NB4 (cell line): ENCODE results near the gene ATXN7L1.

Experiments used
- DNase-seq: peaks from one replicate; pipeline ENCODE4 v3.0.0; 2010; ENCODE audit warnings: low read depth
- H3K4me3 ChIP-seq: one replicate; pipeline ENCODE4 v1.5.1; 2011; ENCODE audit warnings: mild to moderate bottlenecking, low read depth, low read length, moderate library complexity
- CTCF ChIP-seq: IDR thresholded peaks from one replicate; pipeline ENCODE4 v1.5.1; 2012; ENCODE audit warnings: low read depth, low read length
- MAX ChIP-seq: IDR thresholded peaks from 2 replicates; pipeline ENCODE4 v1.6.1; 2011; ENCODE audit warnings: low read depth, low read length
- MYC ChIP-seq: IDR thresholded peaks from 2 replicates; pipeline ENCODE4 v1.6.1; 2011; ENCODE audit warnings: low read depth, low read length
- POLR2A ChIP-seq: IDR thresholded peaks from 2 replicates; pipeline ENCODE4 v1.6.1; 2011; ENCODE audit warnings: mild to moderate bottlenecking; ENCODE audit not compliant: insufficient read length; ENCODE audit errors: extremely low read depth

The ATXN7L1 gene

DNA sequence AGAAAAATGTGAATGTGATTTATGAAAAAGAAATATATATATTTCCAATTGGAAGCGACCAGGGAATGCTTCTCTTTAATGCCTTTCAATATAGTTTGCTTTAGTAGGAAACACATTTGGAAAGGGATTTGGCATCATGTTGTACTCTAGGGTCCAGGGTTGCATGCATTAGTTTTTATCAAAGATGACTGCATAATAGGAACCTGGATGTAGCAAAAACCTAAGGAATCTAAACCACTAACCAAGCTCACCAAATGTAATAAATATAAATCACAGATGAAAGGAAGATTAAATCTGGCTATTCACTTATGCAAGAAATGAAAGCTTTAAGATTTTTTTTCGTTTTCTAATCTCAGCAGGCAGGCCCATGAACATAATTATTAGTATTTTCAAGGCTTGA is 120.0 kb downstream of the ATXN7L1 start:
- H3K4me3 ChIP-seq, result no peak overlapping the region
- TF ChIP-seq CTCF, result no peak
- no peak for DNase-seq

- no peak overlapping the region for H3K4me3 ChIP-seq
- no peak for DNase-seq
- TF ChIP-seq MAX (no peak), MYC (no peak), CTCF (no peak), POLR2A (no peak)
These were observed 123.6 kb downstream of the ATXN7L1 start for GRCh38 chr7:105752671-105753275.

DNA sequence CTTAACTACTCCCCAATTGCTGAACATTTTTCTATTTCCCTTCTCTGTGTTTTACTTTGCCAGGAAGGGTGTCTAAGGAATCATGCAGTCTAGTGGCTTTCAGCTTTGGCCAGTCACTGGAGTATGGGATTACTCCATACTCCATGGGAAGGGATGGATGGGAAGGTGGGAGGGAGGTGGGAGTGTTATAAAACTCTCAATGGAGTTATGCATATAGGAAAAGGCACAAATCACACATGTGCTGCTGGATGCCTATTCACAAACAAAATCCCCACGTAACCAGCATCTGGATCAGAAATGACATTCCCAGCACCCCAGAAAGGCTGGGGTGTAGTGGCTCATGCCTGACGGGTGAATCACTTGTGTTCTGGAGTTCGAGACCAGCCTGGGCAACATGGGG is 125.3 kb downstream of the ATXN7L1 start:
- no peak overlapping the region for H3K4me3 ChIP-seq
- DNase-seq, result no peak
- TF ChIP-seq POLR2A (no peak), CTCF (no peak), MAX (no peak), MYC (no peak)

DNA sequence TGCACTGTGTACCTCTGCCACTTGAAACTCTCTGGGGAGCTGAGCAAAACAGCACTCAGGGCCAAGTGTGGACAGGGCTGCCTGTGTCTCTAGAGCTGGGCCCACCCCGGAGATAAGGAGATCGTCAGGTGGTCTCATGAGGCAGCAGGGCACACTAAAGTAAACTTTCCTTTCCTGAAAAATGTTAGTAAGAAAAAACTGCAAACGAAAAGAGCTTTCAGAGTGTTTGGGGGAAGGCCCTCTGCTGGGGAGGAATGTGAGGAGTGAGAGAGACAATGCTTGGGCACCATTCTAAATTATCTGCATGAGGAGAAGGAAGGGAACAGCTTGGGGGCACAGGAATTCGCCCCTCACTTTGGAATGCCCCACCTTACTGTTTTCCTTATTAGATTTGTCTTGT is 127.7 kb downstream of the ATXN7L1 start:
- H3K4me3 ChIP-seq, result no peak overlapping the region
- no peak for DNase-seq
- TF ChIP-seq CTCF (no peak), MYC (no peak), POLR2A (no peak), MAX (no peak)

DNA sequence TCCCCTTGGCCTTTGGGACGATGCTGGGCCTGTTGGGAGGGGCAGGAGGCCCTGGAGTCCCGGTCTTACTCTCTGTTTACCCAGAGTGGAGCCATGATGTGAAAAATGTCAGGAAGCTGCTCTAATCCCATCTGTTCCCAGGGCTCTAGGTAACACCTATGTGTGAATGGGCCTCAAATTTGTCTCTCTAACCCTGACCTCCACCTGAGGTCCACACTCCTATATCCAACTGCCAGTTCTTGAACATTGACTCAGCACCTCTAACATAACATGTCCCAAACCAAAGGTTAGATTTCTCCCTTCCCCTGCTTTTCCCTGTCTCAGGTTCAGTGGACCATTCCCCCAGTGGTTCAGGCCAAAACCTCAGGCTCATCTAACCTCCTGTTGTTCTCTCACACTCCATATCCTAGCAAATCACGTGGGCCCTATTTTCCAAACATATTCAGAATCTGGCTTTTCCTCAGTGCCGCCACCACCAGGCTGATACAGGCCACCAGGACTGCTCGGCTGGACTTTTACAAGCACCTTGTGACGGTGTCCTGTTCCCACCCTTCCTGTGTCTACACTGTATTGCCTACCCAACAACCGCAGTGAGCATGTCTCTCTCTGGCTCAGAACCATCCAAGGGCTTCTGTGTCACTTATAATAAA is 130.6 kb downstream of the ATXN7L1 start:
- no peak for TF ChIP-seq MAX
- TF ChIP-seq MYC, result no peak
- TF ChIP-seq POLR2A, result no peak
- no peak for TF ChIP-seq CTCF
- DNase-seq, result no peak

DNA sequence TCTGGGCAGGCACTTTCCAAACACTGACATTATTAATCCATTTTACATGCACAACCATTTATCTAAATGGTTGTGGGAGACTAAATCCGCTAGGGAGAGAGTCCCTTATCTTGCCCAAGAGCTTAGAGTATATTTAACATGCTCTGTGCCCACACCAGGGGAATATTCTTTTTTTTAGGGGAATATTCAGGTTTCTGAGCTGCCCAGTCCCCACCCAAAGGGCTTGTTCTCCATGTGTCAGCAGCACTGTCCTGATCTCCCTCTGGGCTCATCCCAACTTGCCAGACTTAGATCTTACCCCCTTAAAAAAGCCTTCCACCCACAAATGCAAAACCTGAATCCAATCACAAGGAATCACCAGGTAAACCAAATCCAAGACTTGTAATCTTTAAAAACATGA is 132.1 kb downstream of the ATXN7L1 start:
- no peak overlapping the region for H3K4me3 ChIP-seq
- TF ChIP-seq MAX (no peak), CTCF (no peak), MYC (no peak), POLR2A (no peak)
- DNase-seq, result no peak

More for the DNA sequence above, 130.6 kb downstream of the ATXN7L1 start:
- no peak overlapping the region for H3K4me3 ChIP-seq
